Neural progenitor cell (in vitro differentiated cells): Measurements from ENCODE around the gene MYBPH.

ENCODE experiments used
- CTCF ChIP-seq: fragments of 200-600 bp; sonication (generic); IDR thresholded peaks from 2 replicates; pipeline ENCODE4 v1.5.1; 2017; ENCODE audit warnings: antibody characterized with exemption, mild to moderate bottlenecking
- EZH2phosphoT487 ChIP-seq: fragments of 200-600 bp; sonication (generic); IDR thresholded peaks from 2 replicates; pipeline ENCODE4 v1.6.1; 2017; ENCODE audit warnings: antibody characterized with exemption

- TF ChIP-seq EZH2phosphoT487: no peak
- TF ChIP-seq CTCF: no peak
Observed at GRCh38 chr1:203165101-203165799, 10.4 kb downstream of the MYBPH start.
